Measurements from ENCODE around the gene CFH.
A peak's percentile ranks its signal among the peaks of the same experiment; 100 is the strongest.
"Not testable (repeated sequence)": the region's sequence is repeated elsewhere in the genome, so short reads cannot be mapped to it uniquely, and the experiment has no call there.

Gene CFH

DNA sequence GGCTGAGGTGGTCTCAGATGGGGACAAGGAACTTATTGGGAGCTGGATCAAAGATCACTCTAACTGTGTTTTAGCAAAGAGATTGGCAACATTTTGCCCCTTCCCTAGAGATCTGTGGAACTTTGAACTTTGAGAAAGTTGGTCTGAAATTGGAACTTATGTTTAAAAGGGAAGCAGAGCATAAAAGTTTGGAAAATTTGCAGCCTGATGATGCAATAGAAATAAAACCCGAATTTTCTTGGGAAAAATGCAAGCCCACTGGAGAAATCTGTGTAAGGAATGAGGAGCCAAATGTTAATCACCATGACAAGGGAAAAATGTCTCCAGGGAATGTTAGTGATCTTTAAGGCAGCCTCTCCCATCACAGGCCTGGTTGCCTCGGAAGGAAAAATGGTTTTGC is 17.2 kb downstream of the CFH start:
- no peak for DNase-seq

DNA sequence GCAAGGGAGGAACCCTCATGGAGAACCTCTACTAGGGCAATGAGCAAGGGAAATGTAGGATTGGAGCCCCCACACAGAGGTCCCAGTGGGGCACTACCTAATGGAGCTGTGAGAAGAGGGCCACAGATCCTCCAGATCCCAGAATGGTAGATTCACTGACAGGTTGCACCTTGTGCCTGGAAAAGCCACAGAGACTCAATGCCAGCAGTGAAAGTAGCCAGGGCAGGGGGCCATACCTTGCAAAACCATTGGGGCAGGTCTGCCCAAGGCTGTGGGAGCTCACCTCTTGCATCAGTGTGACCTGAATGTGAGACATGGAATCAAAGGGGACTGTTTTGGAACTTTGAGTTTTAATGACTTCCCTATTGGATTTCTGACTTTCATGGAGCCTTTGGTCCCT is 17.9 kb downstream of the CFH start:
- DNase-seq = no peak

DNA sequence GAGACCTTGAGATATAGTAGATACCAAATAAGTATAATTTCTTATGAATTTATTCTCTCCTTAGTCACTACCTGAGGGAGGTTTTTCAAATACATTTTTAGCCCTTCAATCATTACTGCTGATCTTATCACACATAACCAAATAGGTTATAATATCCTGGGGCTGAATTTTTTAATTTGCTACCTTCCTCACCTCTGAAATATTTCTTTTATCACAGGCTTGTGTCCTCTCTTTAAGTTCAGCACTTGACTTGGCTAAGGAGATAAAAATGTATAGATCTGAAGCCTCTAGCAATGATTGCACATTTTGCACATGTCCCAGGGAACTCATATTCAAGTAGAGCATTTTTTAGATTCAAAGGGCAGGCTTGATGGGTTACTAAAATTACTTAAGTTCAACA is 23.1 kb downstream of the CFH start:
- no peak for DNase-seq

DNA sequence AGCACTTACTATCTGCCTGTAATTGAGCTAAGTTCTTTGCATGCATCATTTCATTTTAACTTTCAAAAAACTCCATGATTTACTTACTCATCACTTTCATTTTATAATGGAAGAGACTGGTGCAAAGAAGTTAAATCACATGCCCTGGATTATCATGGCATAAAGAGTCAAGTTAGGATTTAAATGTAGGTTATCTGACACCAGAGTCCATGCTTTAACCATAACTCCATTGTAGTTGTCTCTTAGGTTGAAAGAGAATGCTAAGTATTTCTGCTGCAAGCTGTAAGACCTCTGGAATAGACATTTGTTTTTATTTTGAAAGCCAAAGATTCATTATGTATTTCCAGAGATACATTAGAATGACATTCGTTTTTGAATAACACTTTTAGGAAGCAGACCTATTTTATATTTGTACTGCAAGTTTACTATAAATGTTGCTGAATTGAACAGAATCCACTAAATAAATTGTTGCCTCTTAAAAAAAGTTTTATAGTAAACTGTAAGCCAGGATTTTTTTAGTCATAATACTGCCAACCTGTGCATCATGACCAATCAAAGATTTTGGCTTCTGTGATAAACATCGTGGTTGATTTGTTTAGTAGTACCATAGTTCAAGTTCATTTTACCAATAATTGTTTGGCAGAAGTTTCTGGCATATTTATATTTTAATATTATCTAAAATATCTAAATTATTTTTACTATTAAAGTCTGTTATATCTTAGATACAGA is 26.1 kb downstream of the CFH start:
- no peak for DNase-seq

DNA sequence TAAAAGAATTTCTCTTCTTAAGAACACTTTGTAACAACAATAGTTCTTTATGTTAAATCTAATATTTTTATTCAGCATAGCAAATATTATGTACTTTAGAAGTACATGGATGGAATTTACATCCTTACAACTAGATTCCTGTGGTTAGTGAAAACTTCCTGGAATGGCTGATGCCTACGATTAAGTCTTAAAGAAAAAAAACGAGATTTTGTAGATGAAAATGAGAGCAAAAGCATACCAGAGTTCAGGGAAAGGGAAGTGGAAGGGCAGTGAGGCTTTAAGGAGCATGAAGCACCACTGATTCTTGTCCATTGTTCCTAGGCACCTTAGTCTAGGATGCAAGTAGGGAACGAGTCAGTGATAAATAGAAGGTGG is 26.7 kb downstream of the CFH start:
- no peak for DNase-seq

DNA sequence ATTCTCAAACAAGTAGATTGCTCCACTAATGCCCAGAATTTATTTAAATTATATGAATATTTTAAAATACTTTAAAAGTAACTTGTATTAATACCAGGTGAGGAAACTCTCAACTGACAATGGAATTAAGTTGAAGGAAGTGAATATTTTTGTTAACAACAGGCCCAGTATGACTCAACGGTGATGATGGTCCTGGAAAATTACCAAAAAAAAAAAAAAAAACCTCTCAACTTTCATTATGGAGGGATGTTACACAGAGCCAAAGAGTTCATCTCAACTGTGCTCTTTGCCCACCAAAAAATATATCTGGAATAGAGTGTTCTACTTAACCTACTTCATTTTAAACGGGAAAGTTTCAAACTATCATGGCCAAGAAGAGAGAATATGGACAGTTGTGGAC is 28.3 kb downstream of the CFH start:
- DNase-seq = no peak

DNA sequence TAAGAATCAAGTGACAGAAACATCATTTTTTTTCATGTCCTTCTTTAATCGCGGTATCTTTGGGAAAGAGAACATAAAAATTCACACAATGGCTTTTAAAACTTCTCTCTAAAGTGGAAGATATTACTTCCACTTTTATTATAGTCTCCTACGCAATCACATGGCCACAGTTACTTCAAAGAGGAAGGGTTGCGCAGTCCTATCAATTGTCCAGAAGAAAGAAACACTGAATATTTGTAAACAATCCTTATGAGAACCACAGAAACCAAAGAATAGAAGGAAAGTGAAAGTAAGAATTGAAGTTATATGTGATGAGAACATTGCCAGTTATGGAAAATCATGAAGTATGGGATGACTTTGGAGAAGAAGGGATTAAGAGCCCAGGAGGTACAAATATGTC is 32.6 kb downstream of the CFH start:
- DNase-seq = no peak

DNA sequence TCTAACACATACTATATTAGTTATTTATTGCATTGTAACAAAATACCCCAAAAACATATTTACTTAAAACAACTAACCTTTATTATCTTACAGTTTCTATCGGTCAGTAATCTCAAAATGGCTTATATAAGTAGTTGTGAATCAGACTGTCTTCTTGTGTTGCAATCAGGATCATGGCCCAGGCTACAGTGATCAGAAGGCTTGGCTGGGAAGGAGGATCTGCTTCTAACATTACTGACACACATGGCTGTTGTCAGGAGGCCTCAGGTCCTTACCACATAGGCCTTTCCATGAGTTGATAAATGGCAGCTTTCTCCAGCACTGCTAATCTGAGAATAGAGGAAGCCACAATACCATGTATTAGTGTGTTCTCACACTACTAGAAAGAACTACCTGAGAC is 33.7 kb downstream of the CFH start:
- DNase-seq = no peak

DNA sequence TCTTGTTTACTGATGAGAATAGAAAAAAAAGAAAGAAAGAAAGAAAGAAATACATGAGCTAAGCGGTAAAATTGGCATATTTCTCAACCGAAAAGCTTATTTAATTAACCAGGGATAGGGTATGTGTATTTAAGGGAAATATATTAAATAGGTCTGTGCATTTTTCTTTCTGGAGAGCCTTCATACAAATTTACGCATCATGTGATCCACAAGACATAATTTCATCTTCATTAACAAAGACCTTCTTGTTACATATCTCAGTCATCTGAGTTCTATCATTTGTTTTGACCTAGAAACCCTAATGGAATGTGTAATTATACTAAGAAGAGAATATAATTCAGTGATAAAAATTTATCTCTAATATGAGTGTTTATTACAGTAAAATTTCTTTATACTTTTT is 37.2 kb downstream of the CFH start:
- no peak for DNase-seq

DNA sequence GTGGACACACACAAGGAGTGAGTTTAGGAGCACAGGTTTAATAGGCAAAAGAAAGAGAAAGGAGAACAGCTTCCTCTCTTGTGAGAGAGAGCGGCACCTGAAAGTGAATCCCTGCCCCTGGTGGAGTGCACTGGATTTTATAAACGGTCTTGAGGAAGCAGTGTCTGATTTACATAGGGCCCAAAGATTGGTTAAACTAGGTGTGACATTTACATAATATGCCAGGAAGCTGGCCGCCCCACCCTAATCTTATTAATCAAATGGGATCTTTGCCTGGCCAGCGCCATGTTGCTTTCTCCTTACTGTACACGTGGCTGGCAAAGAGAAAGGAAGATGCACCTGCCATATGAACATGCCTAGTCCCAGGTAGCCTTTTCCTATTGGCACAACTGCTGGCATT is 38.7 kb downstream of the CFH start:
- DNase-seq = no peak

DNA sequence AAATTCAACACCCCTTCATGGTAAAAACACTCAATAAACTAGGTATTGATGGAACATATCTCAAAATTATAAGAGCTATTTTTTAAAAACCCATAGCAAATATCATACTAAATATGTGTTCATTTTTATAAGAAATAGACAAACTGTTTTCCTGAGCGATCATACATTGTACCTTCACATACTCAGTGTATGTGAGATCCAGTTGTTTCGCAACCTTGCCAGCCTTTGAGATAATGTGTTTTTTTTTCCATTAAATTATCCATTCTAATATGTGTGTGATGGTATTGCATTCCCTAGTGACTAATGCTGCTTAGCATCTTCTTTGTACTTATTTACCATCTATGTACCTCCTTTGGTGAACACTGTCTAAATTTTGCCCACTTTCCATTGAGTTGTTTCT is 47.1 kb downstream of the CFH start:
- DNase-seq = no peak

DNA sequence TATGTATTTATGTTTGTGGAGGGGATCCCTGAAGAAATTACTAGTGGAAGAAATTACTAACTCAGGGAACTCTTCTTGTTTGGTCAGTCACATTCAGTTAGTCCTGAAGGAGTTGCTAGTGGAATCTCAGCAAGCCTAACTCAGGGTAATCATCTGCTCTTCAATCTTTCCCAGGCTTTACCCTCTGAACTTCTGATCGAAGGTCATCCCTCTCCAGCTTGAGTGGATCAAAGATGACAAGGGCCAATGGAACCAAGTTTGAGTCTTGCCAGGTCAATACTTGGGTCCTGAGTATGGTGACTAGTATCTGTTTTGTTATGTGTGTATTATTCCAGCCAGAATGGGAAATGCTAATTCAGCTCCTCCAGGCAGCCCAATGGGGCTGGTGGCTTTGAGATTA is 49.3 kb downstream of the CFH start:
- no peak for DNase-seq

DNA sequence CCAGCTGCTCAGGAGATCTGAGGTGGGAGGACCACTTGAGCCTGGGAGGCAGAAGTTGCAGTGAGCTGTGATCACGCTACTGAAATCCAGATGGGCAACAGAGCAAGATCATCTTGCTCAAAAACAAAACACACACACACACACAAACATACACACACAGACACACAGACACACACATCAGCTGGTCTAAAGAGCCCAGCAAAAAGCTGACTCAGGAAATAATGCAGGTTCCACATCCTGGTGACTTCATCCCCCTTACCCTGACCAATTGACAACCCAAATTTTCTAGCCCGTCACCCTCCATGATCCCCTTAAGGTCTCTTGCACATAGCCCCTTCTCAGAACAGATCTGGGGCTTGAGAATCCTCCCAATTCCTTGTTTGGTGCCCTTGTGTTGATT is 58.0 kb downstream of the CFH start:
- DNase-seq = not testable (repeated sequence)

DNA sequence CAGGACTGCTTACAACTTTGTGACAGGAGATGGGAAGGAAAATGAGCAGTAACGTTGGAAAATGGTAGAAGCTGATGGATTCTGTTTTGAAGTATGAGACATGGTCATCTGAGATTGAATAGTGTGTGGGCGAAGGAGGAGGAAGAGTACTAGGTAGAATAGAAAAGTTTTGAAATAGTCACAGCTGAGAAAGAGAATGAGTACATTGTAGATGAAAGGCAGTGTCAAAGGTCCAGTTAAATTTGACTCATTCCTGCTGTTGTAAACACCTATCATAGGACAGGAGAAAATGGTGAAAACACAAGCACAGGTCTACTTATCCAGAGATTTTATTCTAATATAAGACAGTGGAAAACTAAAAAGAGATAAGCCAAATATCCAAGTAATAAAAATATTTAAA is 66.0 kb downstream of the CFH start:
- DNase-seq = no peak

DNA sequence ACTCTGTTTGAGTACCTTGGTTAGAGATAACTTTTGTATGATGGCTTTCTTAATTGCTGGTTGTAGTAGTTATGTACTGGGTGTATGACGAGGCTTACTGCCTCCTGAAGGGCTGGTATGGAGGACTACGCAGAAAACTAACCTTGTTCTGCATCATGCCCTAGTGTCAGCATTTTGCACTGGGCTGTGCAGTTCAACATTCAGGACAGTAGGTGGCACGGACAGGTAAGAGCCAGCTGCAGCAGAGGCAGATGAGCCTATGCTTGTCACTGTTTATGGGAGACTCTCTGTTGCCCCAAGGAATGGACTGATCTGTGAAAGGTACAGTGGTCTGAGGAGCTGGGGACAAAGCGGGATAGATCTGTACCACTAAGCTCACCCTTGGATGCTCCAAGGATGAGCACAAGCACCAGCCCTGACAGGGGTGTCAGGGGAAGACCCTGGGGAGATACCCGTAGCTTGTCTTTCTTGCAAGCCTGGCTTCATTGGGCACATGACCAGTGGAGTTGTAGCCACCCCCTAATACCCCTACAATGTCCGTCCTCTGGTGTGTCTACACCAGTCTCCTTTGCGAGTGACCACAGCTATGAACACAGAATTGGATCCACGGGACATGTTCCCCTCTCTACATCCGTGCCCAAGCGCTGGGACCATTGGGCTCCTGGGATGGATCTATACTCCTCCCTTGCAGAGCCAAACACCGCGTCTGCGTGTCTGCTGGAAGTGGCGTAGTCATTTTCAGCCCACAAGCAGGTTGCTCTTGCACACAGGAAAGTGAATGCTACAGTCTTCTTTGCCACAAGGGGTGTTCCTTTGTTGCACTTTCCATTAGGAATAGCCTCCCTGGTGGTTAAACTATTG is 71.7 kb downstream of the CFH start:
- DNase-seq = peak; percentile 41

DNA sequence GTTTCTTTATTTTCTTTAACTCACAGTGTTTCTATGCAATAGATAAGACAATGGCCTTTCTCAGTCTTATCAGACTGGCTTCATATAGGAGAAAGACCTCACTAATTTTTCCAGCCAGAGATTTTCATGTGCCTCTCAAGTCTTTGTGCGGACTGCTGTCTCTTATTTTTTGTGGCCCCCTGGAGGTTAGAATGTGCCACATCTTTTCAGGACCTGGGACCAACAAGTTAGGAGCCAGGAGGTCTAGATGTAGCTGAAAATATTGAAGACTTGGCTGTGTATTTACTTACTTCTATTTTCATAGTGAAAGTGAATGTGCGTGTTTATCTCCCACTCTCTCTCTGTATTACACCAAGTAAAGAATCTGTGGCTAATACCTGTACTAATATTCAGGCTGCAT is 80.7 kb downstream of the CFH start:
- DNase-seq = no peak

DNA sequence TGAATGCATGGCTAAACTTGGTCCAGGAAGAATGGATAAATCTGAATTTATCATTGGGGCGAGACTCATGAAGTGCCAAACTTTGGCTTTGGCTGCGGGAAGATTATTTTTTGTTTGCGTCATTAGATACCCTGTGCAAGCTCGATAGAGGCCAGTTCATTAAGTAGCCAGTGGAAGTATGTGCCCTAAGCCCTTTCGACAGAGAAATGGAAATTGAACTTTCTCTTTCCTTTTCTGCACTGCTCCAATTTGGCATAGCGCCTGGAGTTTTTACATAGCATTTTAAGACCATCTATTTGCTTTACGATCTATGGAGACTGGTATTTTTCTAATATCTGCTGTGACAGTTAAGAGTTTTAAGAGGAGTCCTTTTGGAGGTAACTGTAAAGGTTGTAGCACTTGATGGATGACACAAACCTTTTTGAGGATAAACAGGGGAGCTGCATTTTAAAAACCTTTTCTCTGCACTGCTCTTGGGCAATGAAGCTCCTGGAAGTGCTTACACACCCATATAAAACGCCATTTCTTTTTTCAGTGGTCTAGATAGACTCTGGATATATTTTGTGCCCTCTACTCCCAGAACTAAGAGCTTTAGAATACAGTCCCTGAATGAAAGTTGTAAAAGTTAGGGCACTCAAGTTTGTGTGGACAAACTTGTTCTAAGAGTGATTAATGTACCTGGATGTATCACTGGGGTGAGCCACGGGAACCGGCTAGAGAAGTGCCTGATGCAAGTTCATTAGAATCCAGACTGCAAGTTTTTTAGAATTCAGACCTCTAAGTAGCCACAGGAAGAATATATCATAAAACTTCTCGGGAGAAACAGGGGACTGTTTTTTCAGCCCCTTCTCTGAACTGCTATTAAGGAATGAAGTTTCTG is 81.5 kb downstream of the CFH start:
- no peak for DNase-seq

DNA sequence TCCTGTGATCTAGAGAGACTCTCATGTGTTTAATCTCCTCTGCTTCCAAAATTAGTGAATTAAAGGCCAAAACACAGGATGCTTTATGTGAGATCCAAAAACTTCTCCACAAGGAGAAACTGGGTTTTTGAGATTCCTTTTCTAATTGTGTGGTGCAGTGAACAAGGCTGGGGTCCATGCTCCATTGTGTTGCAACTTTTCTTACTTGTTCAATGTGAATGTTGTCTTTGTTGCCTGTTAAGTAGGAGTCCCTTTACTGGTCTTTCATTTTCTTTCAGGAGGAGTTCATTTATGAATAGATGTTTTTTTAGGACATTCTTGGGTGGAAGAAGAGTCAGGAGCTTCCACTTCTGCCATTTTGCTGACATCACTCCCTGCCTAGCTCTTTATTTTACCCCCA is 82.2 kb downstream of the CFH start:
- DNase-seq = no peak

DNA sequence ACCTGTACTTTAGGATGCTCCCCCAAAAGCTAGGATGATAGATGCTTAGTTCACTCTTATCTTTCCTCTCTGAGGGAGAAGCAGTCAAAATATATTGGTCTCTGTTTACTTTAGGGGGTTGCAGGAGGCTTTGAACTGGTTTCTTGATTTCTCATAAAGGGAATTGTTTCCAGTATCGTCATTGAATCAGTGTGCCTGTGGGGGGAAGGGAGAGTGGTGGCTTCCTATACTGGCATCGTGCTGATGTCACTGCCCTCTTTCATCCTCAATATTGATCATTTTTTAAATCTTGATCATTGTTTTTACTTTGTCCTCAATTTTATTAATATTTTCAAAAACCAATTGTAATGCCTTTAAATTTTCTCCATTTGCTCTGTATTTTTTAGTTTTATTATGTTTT is 82.6 kb downstream of the CFH start:
- DNase-seq = no peak

DNA sequence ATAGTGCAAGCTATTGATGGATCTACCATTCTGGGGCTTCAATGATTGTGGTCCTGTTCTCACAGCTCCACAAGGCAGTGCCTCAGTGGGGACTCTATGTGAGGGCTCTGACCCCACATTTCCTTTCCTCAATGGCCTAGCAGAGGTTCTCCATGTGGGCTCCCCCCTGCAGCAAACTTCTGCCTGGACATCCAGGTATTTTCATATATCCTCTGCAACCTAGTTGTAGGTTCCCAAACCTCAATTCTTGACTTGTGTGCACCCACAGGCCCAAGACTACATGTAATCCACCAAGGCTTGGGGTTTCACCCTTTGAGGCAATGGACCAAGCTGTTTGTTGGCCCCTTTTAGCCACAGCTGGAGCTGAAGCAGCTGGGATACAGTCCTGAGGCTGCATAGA is 86.9 kb downstream of the CFH start:
- no peak for DNase-seq

DNA sequence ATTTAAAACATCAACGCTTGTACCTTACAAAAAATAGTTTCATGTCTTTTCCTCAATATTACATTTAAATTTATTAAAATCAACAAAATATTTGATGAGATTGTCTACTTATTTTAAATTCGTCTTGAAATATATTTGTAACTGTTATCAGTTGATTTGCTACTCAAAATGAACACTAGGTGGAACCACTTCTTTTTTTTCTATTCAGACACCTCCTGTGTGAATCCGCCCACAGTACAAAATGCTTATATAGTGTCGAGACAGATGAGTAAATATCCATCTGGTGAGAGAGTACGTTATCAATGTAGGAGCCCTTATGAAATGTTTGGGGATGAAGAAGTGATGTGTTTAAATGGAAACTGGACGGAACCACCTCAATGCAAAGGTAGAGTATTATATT is 91.4 kb downstream of the CFH start:
- peak; percentile 23 for DNase-seq

DNA sequence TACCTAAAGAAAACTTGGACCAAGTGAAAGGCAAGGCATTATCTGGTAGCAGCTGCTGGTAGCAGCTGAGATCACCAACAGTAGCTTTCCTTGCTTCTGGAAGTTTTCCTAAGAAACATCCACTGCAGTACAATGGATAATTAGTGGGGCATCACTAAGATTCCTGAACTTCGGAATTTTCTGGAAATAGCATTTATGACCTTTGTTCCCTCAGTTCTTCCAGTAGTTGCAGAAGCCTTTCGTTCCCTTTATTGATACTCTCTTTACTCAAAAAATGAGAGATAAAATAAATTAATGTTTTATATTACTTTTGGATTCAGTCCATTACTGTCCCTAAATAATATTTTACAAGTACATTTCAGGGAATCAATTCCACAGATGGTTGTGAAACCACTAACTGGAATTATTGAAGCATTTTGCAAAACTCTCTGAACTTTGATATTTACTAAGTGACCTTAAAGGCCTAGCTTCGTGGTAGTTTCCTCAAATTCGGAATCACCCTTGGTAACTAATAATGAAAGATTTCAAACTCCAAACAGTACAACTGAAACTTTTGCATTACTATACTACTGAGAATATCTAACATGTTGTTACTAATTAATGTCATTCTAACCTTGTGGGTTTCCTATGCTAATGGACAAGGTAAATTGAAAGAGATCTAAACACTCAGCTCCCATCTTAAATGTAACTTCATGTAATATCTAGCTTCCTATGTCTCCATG is 113.3 kb downstream of the CFH start:
- DNase-seq = not testable (repeated sequence)

DNA sequence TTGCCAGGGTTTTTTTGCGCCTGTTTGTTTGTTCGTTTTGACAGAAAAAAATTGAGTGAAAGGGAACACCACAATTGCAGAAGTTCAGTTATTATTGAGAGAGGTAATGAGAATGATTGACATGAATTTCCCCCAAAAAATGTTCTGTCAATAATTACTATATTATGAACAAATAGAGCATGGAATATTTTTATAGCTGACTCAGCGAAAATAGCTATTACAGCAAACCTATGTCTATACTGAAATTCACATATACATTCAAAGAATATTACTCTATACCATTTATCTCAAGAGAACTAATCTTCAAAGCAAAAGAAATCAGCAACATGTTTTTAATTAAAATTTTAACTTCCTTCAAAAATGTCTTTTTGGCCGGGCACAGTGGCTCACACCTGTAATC is 118.0 kb downstream of the CFH start:
- not testable (repeated sequence) for DNase-seq

All from eye (tissue), 1 donor.